ENCODE measurements around the gene BACH2.

Gene BACH2

GRCh38 chr6:90005048-90005827, 291.4 kb downstream of the BACH2 start:
- in situ Hi-C loops (cut with HindIII; ENCODE audit: low sequenced_read_pairs), result no loop called here

DNA sequence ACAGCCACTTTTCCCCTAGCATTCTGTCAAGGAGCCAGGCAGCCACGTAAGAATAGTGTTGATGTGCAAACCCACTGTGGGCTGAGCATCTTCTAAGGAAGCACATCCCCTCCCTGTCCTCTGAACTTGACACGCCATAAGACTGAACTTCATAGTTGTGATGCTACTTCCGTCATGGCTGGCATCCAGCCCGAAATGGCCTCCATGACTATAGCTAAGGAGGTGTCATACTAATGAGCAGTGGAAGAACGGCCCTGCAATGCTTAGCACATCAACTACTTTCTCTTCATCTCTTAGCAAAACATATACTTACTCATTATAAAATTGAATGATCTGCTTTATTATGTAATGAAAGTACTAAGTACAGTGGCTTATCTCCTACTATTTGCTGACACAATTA, 292.1 kb downstream of the BACH2 start:
- in situ Hi-C loops (cut with HindIII; ENCODE audit: low sequenced_read_pairs), result no loop called here

DNA sequence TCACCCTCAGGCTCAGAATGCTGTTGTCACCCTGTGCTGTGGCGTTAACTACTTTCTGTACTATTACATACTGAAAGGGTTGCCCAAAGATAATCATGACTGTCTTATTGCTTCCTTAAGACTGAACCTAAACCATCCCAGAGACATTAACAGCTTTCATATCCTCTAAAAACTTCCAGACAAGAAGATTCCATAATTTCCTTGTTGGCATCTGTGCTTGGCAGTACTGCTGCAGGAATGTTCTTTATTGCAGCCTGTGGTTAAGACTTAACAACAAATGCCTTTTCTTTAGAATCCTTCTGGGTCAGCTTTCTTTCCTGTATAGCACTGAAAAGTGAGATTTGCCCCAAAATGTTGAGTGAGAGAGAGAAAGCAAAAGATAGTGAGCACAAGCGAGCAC, 292.7 kb downstream of the BACH2 start:
- in situ Hi-C loops (cut with HindIII; ENCODE audit: low sequenced_read_pairs), result no loop called here

- in situ Hi-C loops (cut with HindIII; ENCODE audit: low sequenced_read_pairs), result no loop called here
Observed at GRCh38 chr6:90003069-90003795, 293.4 kb downstream of the BACH2 start.

DNA sequence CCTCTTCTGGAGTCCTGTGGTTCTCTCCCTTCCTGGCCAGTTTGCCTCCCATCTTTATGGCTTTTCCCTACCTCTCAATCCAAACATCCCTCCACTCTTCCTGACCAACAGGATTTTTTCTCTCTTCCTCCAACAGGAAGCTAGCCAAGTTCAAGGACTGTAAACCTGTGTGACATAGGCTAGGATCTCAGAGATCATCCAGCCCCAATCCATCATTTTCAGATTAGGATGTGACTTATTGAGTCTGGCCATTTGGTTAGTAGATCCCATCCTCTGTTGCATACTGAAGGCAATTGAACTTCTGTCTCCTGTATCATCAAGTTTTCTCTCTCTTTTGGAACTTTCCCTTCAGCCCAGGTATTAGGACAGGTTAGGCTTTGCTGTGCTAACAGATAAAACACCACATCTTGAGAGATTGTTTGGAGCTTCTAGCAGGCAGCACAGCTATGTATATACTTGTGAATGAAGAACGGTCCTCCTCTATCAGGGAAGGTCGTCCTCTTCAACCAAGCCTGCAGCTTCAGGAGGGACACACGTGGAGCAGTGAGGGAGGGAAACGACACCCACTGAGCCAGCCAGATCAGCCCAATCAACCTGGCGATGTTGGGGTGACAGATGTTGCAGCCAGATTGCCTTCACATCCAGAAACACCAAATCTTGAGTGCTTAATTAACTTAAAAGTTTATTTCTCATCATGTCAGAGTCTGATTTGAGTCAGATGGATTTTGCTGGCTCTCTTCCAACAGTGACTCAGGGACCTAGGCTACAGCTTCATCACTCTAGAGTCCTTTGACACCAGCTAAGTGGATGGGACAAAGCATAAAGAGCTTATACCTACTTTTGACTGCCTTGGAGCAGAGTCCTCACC, 295.5 kb downstream of the BACH2 start:
- in situ Hi-C loops (cut with HindIII; ENCODE audit: low sequenced_read_pairs), result no loop called here

DNA sequence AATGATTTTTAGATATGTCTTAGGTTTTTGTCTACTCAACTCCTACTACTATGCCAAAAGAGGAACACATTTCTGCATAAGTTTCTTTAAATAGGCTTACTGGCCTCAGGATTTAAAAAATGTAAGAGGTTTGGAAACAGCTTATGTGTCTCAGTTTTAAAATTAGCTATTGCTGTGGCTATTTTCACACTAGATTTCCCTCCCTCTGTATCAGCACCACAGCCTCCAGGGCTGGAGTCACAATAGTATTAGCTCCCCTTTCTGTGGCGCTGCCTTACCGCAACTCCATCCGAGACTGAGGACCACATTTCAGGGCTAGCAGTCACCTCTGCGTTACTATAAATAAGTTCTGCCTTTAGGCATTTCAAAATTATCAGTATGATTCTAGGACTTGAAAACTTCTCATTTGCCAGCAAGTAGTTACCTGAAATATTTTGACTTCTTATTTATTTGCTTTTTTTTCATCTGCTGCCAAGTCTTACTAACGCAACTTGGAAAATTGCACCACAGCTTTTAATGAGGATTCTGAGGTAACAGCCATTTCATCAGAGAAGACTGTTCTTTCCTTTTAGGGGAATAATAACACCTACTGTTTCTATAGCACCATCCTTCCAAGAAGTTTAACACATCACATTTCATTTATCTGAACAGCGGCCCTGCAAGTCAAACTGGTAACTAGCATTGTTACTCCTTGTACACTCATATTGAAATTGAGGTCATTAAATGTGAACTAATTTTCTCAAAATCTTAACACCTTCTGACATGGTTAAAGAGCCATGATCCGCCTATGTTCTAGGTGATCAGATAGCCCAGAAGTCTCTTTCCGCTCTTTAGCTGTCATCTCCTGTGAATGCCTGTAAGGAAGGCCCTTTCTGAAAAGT, 296.5 kb downstream of the BACH2 start:
- in situ Hi-C loops (cut with HindIII; ENCODE audit: low sequenced_read_pairs), result loop anchor here (25.0 kb wide), 2 partner anchors 287 to 512 kb away; partner anchors contain the start of gene BACH2

GRCh38 chr6:89999154-89999553, 297.5 kb downstream of the BACH2 start:
- in situ Hi-C loops (cut with HindIII; ENCODE audit: low sequenced_read_pairs), result loop anchor here (25.0 kb wide), 2 partner anchors 288 to 513 kb away; partner anchors contain the start of gene BACH2

- in situ Hi-C loops (cut with HindIII; ENCODE audit: low sequenced_read_pairs), result loop anchor here (25.0 kb wide), 2 partner anchors 290 to 515 kb away; partner anchors contain the start of gene BACH2
Observed at GRCh38 chr6:89997456-89998445, 298.9 kb downstream of the BACH2 start.

- in situ Hi-C loops (cut with HindIII; ENCODE audit: low sequenced_read_pairs), result loop anchor here (25.0 kb wide), 2 partner anchors 294 to 519 kb away; partner anchors contain the start of gene BACH2
Observed at GRCh38 chr6:89993411-89993810, 303.2 kb downstream of the BACH2 start.

- in situ Hi-C loops (cut with HindIII; ENCODE audit: low sequenced_read_pairs), result loop anchor here (25.0 kb wide), 2 partner anchors 294 to 519 kb away; partner anchors contain the start of gene BACH2
Observed at GRCh38 chr6:89992818-89993217, 303.8 kb downstream of the BACH2 start.

GRCh38 chr6:89989742-89990141, 306.9 kb downstream of the BACH2 start:
- in situ Hi-C loops (cut with HindIII; ENCODE audit: low sequenced_read_pairs), result loop anchor here (25.0 kb wide), 2 partner anchors 298 to 523 kb away; partner anchors contain the start of gene BACH2

DNA sequence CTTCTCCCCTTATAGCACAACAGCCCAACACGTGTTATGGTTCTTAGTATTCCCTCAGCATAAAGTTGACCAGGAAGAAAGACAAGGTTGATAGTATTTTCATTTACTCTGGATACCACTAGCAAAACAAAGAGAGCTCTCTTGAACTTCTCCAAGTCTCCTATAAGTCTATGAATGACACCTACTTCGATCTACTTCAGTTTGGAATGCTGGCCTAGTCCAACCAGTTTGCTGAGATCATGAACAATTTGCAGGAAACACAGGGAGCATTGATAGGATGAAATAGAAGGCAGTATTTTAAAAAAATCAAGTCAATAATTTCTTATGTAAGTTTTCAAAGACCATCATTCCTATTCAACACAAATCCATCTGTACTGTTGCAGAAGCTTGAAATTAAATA, 308.8 kb downstream of the BACH2 start:
- in situ Hi-C loops (cut with HindIII; ENCODE audit: low sequenced_read_pairs), result loop anchor here (25.0 kb wide), 2 partner anchors 299 to 524 kb away; partner anchors contain the start of gene BACH2

DNA sequence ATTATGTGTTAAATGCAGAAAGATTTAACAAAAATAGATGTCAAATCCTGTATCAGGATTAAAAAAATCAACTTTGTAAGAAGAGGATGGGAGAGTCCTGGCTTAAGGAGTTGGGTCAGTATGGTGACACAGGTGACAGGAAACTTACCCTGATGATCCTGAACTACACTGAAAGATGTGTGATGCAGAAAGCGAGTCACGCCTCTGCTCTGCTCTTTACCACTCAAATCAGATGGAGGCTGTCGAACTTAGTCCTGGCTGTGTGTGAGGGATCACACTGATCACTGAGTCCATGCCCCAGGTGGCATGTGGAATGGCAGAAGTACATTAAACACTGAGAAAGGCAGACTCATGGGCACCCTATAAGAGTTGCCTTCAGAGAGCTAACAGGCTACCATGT, 309.5 kb downstream of the BACH2 start:
- in situ Hi-C loops (cut with HindIII; ENCODE audit: low sequenced_read_pairs), result loop anchor here (25.0 kb wide), 2 partner anchors 300 to 525 kb away; partner anchors contain the start of gene BACH2

DNA sequence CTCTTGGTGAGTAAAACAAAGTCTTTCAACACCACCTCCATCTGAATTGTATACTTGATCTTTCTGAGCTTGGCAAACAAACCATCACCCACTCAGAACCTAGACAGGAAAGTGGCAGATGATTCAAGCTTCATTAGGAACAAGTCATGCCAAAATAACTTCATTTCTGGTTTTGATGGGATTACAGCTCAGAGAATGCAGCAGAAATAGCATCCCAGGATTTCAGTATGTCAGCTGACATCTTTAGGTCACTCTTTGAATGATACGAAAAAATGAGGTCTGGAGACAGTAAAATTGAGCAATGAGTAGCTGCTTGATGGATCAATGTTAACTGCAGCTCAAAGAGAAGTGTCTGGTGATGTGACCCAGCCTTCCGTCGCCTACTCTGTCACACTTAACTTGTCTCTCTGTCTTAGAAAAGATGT, 310.0 kb downstream of the BACH2 start:
- in situ Hi-C loops (cut with HindIII; ENCODE audit: low sequenced_read_pairs), result loop anchor here (25.0 kb wide), 2 partner anchors 301 to 526 kb away; partner anchors contain the start of gene BACH2

DNA sequence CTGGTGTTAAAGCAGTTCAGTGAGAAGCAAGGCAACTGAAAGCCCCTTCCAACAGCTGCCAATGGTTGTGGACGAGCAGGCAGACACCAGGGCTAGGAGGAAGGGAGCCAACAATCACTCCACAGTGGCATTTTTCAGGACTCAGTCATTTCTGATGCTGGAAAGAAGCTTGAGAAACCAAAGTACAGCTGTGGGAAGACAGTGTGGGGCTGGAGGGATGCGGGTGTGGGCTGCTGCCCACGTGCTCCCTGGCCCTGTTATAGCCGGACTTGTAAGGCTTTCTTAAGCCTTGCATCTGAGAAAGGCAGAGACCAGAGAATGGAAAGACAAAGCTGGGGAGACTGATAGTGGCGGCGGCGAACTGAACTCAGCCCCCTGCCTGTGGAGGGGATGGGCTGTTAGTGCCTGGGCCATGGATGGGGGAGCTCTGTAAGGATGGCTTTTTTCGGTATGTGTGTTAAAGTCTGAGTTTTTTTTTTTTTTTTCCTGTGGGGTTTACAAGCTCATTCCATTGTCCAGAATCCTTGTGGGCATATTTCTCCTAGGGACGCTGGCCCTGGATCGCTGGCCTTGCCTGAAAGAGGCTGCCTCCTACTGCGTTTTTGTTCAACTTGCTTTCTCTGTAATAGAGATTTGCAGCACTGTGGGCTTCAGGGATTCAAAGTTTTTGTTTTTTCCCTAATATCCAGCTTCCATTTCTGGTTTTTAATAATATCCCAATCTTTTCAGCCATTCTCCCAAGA, 310.7 kb downstream of the BACH2 start:
- in situ Hi-C loops (cut with HindIII; ENCODE audit: low sequenced_read_pairs), result loop anchor here (25.0 kb wide), 2 partner anchors 301 to 526 kb away; partner anchors contain the start of gene BACH2

GRCh38 chr6:89984926-89985750, 311.5 kb downstream of the BACH2 start:
- in situ Hi-C loops (cut with HindIII; ENCODE audit: low sequenced_read_pairs), result loop anchor here (25.0 kb wide), 2 partner anchors 302 to 527 kb away; partner anchors contain the start of gene BACH2

All from DLD1 (cell line).